ENCODE data around the gene SOCS7. TPM values are rescaled to one million over a fixed set of nuclear protein-coding genes. Genes with fewer than 3 reads are reported as not detected.

SOCS7 gene
- total RNA-seq, 1 experiment from 2014 or later: 31.0 TPM

DNA sequence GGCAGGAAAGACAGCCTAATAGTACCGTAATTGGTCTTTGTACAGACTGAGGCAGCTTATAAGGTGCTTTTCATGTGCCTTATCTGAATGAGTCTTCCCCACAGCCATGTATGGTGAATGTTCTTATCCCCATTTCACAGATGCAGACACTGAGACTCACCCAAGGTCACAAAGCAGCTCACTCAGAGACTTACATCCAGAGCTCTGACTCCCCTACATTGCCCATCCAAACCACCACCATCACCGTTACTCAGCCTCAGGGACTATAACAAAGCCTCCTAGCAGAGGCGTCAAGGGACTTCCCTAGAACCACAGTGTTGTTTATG is 7.3 kb upstream of the SOCS7 start:
- Histone ChIP-seq H3K27me3 (ENCODE audit: control insufficient read depth, insufficient read depth, low read length) (no peaks in the 10 kb centered on the region), H3K27ac (ENCODE audit: low read length) (no peak overlapping the region), H3K9me3 (ENCODE audit: control insufficient read depth, insufficient read depth, low read depth, low read length) (no peaks in the 10 kb centered on the region), H3K4me1 (ENCODE audit: control insufficient read depth, insufficient read depth, low read length) (no peaks in the 10 kb centered on the region), H3K36me3 (ENCODE audit: control insufficient read depth, insufficient read depth, low read length) (no peaks in the 10 kb centered on the region), H3K4me3 (ENCODE audit: low read depth in 2 of 2, low read length in 2 of 2) (no peak overlapping the region)
- CTCF ChIA-PET: no interaction called here
- ATAC-seq (no peak), DNase-seq (ENCODE audit: low read depth, low spot score) (no peak)
- intact Hi-C loops (cut with micrococcal nuclease; ENCODE audit: unreplicated experiment) (no loop called here), in situ Hi-C loops (cut with HindIII; ENCODE audit: low pct_unique_long_range_greater_than_20kb, low sequenced_read_pairs) (no loop called here)
- no peak for TF ChIP-seq POLR2AphosphoS5 (IDR thresholded peaks at IDR 0.05; ENCODE audit: low read depth, low read length)
- no peak for TF ChIP-seq TCF7L2 (IDR thresholded peaks at IDR 0.05; ENCODE audit: low read depth, low read length)
- TF ChIP-seq CTCF (IDR thresholded peaks at IDR 0.05): no peak
- TF ChIP-seq, protein P1, sequence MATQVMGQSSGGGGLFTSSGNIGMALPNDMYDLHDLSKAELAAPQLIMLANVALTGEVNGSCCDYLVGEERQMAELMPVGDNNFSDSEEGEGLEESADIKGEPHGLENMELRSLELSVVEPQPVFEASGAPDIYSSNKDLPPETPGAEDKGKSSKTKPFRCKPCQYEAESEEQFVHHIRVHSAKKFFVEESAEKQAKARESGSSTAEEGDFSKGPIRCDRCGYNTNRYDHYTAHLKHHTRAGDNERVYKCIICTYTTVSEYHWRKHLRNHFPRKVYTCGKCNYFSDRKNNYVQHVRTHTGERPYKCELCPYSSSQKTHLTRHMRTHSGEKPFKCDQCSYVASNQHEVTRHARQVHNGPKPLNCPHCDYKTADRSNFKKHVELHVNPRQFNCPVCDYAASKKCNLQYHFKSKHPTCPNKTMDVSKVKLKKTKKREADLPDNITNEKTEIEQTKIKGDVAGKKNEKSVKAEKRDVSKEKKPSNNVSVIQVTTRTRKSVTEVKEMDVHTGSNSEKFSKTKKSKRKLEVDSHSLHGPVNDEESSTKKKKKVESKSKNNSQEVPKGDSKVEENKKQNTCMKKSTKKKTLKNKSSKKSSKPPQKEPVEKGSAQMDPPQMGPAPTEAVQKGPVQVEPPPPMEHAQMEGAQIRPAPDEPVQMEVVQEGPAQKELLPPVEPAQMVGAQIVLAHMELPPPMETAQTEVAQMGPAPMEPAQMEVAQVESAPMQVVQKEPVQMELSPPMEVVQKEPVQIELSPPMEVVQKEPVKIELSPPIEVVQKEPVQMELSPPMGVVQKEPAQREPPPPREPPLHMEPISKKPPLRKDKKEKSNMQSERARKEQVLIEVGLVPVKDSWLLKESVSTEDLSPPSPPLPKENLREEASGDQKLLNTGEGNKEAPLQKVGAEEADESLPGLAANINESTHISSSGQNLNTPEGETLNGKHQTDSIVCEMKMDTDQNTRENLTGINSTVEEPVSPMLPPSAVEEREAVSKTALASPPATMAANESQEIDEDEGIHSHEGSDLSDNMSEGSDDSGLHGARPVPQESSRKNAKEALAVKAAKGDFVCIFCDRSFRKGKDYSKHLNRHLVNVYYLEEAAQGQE (IDR thresholded peaks at IDR 0.05; ENCODE audit: insufficient read depth in 1 of 2, low read depth in 2 of 2, low read length in 1 of 2): no peak
- TF ChIP-seq SIN3A (IDR thresholded peaks at IDR 0.05; ENCODE audit: borderline replicate concordance, insufficient read depth, low read depth, low read length): no peak
- BruUV-seq (replicated peaks): no TSS peak
- POLR2A ChIA-PET: no interaction called here

GRCh38 chr17:38345743-38346142 is 5.9 kb upstream of the SOCS7 start:
- ChIA-PET CTCF (interaction anchor here (0.6 kb wide), 3 partner anchors 85 to 218 kb away, joined by 3 to 8 read pairs (median 4); no protein-coding TSS in a partner anchor), POLR2A (interaction anchor here (0.7 kb wide), 1 partner anchor 23 kb away, joined by 6 read pairs; no protein-coding TSS in a partner anchor)
- Histone ChIP-seq H3K4me3 (ENCODE audit: low read depth in 2 of 2, low read length in 2 of 2) (no peak overlapping the region), H3K4me1 (ENCODE audit: control insufficient read depth, insufficient read depth, low read length) (peaks cover 6% of the 10 kb centered on the region; the same call in 1 of the 2 replicates), H3K36me3 (ENCODE audit: control insufficient read depth, insufficient read depth, low read length) (no peaks in the 10 kb centered on the region), H3K9me3 (ENCODE audit: control insufficient read depth, insufficient read depth, low read depth, low read length) (no peaks in the 10 kb centered on the region), H3K27ac (ENCODE audit: low read length) (no peak overlapping the region), H3K27me3 (ENCODE audit: control insufficient read depth, insufficient read depth, low read length) (no peaks in the 10 kb centered on the region)
- ATAC-seq: no peak
- DNase-seq (ENCODE audit: low read depth, low spot score): no peak
- in situ Hi-C loops (cut with HindIII; ENCODE audit: low pct_unique_long_range_greater_than_20kb, low sequenced_read_pairs): no loop called here
- no peak for TF ChIP-seq SIN3A (IDR thresholded peaks at IDR 0.05; ENCODE audit: borderline replicate concordance, insufficient read depth, low read depth, low read length)
- TF ChIP-seq POLR2AphosphoS5 (IDR thresholded peaks at IDR 0.05; ENCODE audit: low read depth, low read length): no peak
- no peak for TF ChIP-seq TCF7L2 (IDR thresholded peaks at IDR 0.05; ENCODE audit: low read depth, low read length)
- TF ChIP-seq CTCF (IDR thresholded peaks at IDR 0.05): no peak
- TF ChIP-seq, protein P1 (IDR thresholded peaks at IDR 0.05; ENCODE audit: insufficient read depth in 1 of 2, low read depth in 2 of 2, low read length in 1 of 2): no peak
- no TSS peak for BruUV-seq (replicated peaks)
- intact Hi-C loops (cut with micrococcal nuclease; ENCODE audit: unreplicated experiment): no loop called here

All from Panc1 (cell line).